HEK293 (cell line): ENCODE data around the gene SAE1.

Experiments used
- KLF1 ChIP-seq: fragments of 450-650 bp; formaldehyde crosslinking; IDR thresholded peaks from 2 replicates; pipeline ENCODE4 v1.5.1; 2016; ENCODE audit warnings: missing biosample characterization, missing genetic modification characterization
- ZFP37 ChIP-seq: fragments of 450-650 bp; formaldehyde crosslinking; IDR thresholded peaks from 2 replicates; pipeline ENCODE4 v1.5.1; 2016; ENCODE audit warnings: missing biosample characterization, missing genetic modification characterization
- ZNF146 ChIP-seq: fragments of 450-650 bp; formaldehyde crosslinking; IDR thresholded peaks from 2 replicates; pipeline ENCODE4 v1.5.1; 2016; ENCODE audit warnings: missing biosample characterization, missing genetic modification characterization
- ZNF23 ChIP-seq: fragments of 450-650 bp; formaldehyde crosslinking; IDR thresholded peaks from 2 replicates; pipeline ENCODE4 v1.5.1; 2016; ENCODE audit warnings: missing biosample characterization, missing genetic modification characterization, borderline replicate concordance
- ZNF292 ChIP-seq: fragments of 450-650 bp; formaldehyde crosslinking; IDR thresholded peaks from 2 replicates; pipeline ENCODE4 v1.5.1; 2016; ENCODE audit warnings: low read depth, missing biosample characterization, missing genetic modification characterization, borderline replicate concordance
- ZNF366 ChIP-seq: fragments of 450-650 bp; formaldehyde crosslinking; conservative IDR thresholded peaks from 2 replicates; pipeline ENCODE4 v1.5.1; 2016; ENCODE audit warnings: missing biosample characterization, missing genetic modification characterization
- ZNF514 ChIP-seq: fragments of 450-650 bp; formaldehyde crosslinking; IDR thresholded peaks from 2 replicates; pipeline ENCODE4 v1.5.1; 2016; ENCODE audit warnings: missing biosample characterization, missing genetic modification characterization
- ZNF548 ChIP-seq: fragments of 450-650 bp; formaldehyde crosslinking; IDR thresholded peaks from 2 replicates; pipeline ENCODE4 v1.5.1; 2016; ENCODE audit warnings: missing biosample characterization, missing genetic modification characterization
- ZNF621 ChIP-seq: fragments of 450-650 bp; formaldehyde crosslinking; IDR thresholded peaks from 2 replicates; pipeline ENCODE4 v1.5.1; 2017; ENCODE audit warnings: missing biosample characterization, missing genetic modification characterization
- ZNF658 ChIP-seq: fragments of 450-650 bp; formaldehyde crosslinking; IDR thresholded peaks from 2 replicates; pipeline ENCODE4; 2016; ENCODE audit warnings: missing biosample characterization, missing genetic modification characterization
- ZNF701 ChIP-seq: fragments of 450-650 bp; formaldehyde crosslinking; IDR thresholded peaks from 2 replicates; pipeline ENCODE4 v1.5.1; 2016; ENCODE audit warnings: missing biosample characterization, missing genetic modification characterization
- ZNF777 ChIP-seq: fragments of 450-650 bp; formaldehyde crosslinking; IDR thresholded peaks from 2 replicates; pipeline ENCODE4 v1.5.1; 2017; ENCODE audit warnings: missing biosample characterization, missing genetic modification characterization, borderline replicate concordance
- ZNF792 ChIP-seq: fragments of 450-650 bp; formaldehyde crosslinking; IDR thresholded peaks from 2 replicates; pipeline ENCODE4 v1.5.1; 2016; ENCODE audit warnings: missing biosample characterization, missing genetic modification characterization
- TF ChIP-seq, protein P1 (sequence below): fragments of 450-650 bp; formaldehyde crosslinking; IDR thresholded peaks from 2 replicates; pipeline ENCODE4 v1.5.1; 2016; ENCODE audit warnings: missing biosample characterization, missing genetic modification characterization, borderline replicate concordance
- TF ChIP-seq, protein P2 (sequence below): fragments of 450-650 bp; formaldehyde crosslinking; IDR thresholded peaks from 2 replicates; pipeline ENCODE4; 2016; ENCODE audit warnings: missing biosample characterization, missing genetic modification characterization
- TF ChIP-seq, protein P3 (sequence below): fragments of 450-650 bp; formaldehyde crosslinking; IDR thresholded peaks from 2 replicates; pipeline ENCODE4 v1.5.1; 2016; ENCODE audit warnings: missing biosample characterization, missing genetic modification characterization, low read depth
- TF ChIP-seq, protein P4 (sequence below): fragments of 450-650 bp; IDR thresholded peaks from 2 replicates; pipeline ENCODE4 v1.5.1; 2018; ENCODE audit warnings: missing biosample characterization, missing genetic modification characterization
- TF ChIP-seq, protein P5 (sequence below): fragments of 450-650 bp; formaldehyde crosslinking; IDR thresholded peaks from 2 replicates; pipeline ENCODE4 v1.5.1; 2017; ENCODE audit warnings: missing biosample characterization, missing genetic modification characterization
- TF ChIP-seq, protein P6 (sequence below): fragments of 450-650 bp; formaldehyde crosslinking; IDR thresholded peaks from 2 replicates; pipeline ENCODE4 v1.5.1; 2016; ENCODE audit warnings: missing biosample characterization, missing genetic modification characterization
- TF ChIP-seq, protein P7 (sequence below): fragments of 450-650 bp; formaldehyde crosslinking; IDR thresholded peaks from 2 replicates; pipeline ENCODE4 v1.5.1; 2017; ENCODE audit warnings: missing biosample characterization, missing genetic modification characterization
- TF ChIP-seq, protein P8 (sequence below): fragments of 450-650 bp; formaldehyde crosslinking; IDR thresholded peaks from 2 replicates; pipeline ENCODE4 v1.5.1; 2016; ENCODE audit warnings: missing biosample characterization, missing genetic modification characterization

SAE1 gene

DNA sequence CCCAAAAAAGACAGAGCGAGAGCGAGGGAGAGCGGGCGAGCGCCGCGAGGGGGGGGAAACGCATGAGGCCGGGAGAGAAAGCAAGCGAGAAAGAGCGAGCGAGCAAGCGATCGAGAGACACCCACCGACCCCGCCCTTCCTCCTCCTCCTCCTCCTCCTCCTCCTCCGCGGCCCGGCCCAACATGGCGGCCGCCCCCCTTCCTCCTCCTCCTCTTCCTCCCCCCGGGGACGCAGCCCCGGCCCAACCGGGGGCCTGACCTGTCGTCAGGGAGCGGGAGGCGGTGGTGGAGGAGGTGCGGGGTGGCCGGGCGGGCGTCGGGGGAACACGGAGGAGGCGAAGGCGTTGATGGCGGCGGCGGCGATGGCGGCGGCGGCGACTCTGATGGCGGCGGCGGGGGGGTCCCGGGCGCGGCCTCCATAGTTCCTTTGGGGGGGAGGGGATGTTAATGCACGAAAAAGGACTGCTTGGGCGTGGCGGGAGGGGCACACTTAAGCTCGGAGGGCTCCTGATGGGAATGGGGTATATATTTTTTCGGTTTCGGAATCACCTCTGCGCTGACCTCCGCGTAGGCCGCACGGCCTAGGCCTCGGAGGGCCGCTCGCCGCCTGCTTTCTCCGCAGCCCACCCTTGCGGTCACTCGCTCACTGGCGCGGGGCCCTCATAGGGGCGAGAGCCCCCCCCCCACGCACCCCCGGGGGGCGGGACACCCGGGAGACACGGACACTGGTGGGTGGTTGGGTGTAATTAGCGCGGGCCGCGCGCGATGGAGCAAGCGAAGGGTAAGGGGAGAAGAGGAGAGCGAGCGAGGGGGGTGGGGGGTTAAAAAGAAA is 18.3 kb upstream of the SAE1 start (continued):
- TF ChIP-seq, protein P1, sequence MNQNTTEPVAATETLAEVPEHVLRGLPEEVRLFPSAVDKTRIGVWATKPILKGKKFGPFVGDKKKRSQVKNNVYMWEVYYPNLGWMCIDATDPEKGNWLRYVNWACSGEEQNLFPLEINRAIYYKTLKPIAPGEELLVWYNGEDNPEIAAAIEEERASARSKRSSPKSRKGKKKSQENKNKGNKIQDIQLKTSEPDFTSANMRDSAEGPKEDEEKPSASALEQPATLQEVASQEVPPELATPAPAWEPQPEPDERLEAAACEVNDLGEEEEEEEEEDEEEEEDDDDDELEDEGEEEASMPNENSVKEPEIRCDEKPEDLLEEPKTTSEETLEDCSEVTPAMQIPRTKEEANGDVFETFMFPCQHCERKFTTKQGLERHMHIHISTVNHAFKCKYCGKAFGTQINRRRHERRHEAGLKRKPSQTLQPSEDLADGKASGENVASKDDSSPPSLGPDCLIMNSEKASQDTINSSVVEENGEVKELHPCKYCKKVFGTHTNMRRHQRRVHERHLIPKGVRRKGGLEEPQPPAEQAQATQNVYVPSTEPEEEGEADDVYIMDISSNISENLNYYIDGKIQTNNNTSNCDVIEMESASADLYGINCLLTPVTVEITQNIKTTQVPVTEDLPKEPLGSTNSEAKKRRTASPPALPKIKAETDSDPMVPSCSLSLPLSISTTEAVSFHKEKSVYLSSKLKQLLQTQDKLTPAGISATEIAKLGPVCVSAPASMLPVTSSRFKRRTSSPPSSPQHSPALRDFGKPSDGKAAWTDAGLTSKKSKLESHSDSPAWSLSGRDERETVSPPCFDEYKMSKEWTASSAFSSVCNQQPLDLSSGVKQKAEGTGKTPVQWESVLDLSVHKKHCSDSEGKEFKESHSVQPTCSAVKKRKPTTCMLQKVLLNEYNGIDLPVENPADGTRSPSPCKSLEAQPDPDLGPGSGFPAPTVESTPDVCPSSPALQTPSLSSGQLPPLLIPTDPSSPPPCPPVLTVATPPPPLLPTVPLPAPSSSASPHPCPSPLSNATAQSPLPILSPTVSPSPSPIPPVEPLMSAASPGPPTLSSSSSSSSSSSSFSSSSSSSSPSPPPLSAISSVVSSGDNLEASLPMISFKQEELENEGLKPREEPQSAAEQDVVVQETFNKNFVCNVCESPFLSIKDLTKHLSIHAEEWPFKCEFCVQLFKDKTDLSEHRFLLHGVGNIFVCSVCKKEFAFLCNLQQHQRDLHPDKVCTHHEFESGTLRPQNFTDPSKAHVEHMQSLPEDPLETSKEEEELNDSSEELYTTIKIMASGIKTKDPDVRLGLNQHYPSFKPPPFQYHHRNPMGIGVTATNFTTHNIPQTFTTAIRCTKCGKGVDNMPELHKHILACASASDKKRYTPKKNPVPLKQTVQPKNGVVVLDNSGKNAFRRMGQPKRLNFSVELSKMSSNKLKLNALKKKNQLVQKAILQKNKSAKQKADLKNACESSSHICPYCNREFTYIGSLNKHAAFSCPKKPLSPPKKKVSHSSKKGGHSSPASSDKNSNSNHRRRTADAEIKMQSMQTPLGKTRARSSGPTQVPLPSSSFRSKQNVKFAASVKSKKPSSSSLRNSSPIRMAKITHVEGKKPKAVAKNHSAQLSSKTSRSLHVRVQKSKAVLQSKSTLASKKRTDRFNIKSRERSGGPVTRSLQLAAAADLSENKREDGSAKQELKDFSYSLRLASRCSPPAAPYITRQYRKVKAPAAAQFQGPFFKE (tag by site-specific recombination) = no peak
- TF ChIP-seq, protein P2, sequence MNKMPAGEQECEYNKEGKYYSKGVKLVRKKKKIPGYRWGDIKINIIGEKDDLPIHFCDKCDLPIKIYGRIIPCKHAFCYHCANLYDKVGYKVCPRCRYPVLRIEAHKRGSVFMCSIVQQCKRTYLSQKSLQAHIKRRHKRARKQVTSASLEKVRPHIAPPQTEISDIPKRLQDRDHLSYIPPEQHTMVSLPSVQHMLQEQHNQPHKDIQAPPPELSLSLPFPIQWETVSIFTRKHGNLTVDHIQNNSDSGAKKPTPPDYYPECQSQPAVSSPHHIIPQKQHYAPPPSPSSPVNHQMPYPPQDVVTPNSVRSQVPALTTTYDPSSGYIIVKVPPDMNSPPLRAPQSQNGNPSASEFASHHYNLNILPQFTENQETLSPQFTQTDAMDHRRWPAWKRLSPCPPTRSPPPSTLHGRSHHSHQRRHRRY (tag by site-specific recombination) = peak; percentile 61; the same call in 1 of the 2 replicates
- no peak for TF ChIP-seq ZNF146 (tag by site-specific recombination)
- TF ChIP-seq, protein P3, sequence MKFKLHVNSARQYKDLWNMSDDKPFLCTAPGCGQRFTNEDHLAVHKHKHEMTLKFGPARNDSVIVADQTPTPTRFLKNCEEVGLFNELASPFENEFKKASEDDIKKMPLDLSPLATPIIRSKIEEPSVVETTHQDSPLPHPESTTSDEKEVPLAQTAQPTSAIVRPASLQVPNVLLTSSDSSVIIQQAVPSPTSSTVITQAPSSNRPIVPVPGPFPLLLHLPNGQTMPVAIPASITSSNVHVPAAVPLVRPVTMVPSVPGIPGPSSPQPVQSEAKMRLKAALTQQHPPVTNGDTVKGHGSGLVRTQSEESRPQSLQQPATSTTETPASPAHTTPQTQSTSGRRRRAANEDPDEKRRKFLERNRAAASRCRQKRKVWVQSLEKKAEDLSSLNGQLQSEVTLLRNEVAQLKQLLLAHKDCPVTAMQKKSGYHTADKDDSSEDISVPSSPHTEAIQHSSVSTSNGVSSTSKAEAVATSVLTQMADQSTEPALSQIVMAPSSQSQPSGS (tag by site-specific recombination) = no peak
- TF ChIP-seq, protein P4, sequence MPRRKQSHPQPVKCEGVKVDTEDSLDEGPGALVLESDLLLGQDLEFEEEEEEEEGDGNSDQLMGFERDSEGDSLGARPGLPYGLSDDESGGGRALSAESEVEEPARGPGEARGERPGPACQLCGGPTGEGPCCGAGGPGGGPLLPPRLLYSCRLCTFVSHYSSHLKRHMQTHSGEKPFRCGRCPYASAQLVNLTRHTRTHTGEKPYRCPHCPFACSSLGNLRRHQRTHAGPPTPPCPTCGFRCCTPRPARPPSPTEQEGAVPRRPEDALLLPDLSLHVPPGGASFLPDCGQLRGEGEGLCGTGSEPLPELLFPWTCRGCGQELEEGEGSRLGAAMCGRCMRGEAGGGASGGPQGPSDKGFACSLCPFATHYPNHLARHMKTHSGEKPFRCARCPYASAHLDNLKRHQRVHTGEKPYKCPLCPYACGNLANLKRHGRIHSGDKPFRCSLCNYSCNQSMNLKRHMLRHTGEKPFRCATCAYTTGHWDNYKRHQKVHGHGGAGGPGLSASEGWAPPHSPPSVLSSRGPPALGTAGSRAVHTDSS (tag by site-specific recombination) = peak; percentile 100
- TF ChIP-seq, protein P5, sequence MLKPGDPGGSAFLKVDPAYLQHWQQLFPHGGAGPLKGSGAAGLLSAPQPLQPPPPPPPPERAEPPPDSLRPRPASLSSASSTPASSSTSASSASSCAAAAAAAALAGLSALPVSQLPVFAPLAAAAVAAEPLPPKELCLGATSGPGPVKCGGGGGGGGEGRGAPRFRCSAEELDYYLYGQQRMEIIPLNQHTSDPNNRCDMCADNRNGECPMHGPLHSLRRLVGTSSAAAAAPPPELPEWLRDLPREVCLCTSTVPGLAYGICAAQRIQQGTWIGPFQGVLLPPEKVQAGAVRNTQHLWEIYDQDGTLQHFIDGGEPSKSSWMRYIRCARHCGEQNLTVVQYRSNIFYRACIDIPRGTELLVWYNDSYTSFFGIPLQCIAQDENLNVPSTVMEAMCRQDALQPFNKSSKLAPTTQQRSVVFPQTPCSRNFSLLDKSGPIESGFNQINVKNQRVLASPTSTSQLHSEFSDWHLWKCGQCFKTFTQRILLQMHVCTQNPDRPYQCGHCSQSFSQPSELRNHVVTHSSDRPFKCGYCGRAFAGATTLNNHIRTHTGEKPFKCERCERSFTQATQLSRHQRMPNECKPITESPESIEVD (tag by site-specific recombination) = no peak
- TF ChIP-seq ZNF658 (tag by site-specific recombination) = no peak
- TF ChIP-seq, protein P6, sequence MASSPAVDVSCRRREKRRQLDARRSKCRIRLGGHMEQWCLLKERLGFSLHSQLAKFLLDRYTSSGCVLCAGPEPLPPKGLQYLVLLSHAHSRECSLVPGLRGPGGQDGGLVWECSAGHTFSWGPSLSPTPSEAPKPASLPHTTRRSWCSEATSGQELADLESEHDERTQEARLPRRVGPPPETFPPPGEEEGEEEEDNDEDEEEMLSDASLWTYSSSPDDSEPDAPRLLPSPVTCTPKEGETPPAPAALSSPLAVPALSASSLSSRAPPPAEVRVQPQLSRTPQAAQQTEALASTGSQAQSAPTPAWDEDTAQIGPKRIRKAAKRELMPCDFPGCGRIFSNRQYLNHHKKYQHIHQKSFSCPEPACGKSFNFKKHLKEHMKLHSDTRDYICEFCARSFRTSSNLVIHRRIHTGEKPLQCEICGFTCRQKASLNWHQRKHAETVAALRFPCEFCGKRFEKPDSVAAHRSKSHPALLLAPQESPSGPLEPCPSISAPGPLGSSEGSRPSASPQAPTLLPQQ (tag by site-specific recombination) = no peak; the same call in 1 of the 2 replicates
- 0 out of 2 replicates have a peak, but pooled peaks have one; percentile 57 for TF ChIP-seq ZNF792 (tag by site-specific recombination)
- 0 out of 2 replicates have a peak, but pooled peaks have one; percentile 56 for TF ChIP-seq ZNF777 (tag by site-specific recombination)
- no peak for TF ChIP-seq ZNF292 (tag by site-specific recombination)
- no peak for TF ChIP-seq ZNF23 (tag by site-specific recombination)
- TF ChIP-seq, protein P7, sequence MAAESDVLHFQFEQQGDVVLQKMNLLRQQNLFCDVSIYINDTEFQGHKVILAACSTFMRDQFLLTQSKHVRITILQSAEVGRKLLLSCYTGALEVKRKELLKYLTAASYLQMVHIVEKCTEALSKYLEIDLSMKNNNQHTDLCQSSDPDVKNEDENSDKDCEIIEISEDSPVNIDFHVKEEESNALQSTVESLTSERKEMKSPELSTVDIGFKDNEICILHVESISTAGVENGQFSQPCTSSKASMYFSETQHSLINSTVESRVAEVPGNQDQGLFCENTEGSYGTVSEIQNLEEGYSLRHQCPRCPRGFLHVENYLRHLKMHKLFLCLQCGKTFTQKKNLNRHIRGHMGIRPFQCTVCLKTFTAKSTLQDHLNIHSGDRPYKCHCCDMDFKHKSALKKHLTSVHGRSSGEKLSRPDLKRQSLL (tag by site-specific recombination) = peak; percentile 24; the same call in 1 of the 2 replicates
- TF ChIP-seq ZNF701 = no peak
- no peak for TF ChIP-seq ZNF621 (tag by site-specific recombination)
- TF ChIP-seq ZNF366 = peak; percentile 56; the same call in 1 of the 2 replicates
- peak; percentile 97 for TF ChIP-seq ZFP37 (tag by site-specific recombination)
- no peak for TF ChIP-seq ZNF548
- TF ChIP-seq, protein P8, sequence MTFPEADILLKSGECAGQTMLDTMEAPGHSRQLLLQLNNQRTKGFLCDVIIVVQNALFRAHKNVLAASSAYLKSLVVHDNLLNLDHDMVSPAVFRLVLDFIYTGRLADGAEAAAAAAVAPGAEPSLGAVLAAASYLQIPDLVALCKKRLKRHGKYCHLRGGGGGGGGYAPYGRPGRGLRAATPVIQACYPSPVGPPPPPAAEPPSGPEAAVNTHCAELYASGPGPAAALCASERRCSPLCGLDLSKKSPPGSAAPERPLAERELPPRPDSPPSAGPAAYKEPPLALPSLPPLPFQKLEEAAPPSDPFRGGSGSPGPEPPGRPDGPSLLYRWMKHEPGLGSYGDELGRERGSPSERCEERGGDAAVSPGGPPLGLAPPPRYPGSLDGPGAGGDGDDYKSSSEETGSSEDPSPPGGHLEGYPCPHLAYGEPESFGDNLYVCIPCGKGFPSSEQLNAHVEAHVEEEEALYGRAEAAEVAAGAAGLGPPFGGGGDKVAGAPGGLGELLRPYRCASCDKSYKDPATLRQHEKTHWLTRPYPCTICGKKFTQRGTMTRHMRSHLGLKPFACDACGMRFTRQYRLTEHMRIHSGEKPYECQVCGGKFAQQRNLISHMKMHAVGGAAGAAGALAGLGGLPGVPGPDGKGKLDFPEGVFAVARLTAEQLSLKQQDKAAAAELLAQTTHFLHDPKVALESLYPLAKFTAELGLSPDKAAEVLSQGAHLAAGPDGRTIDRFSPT (tag by site-specific recombination) = no peak; the same call in 1 of the 2 replicates
- TF ChIP-seq ZNF514 (tag by site-specific recombination) = no peak
- TF ChIP-seq KLF1 (tag by site-specific recombination) = peak; percentile 81
